ENCODE measurements around the gene MRPL36. TPM values are rescaled to one million over a fixed set of nuclear protein-coding genes. Genes with fewer than 3 reads are reported as not detected.

The MRPL36 gene
- total and polyA plus RNA-seq, 2 donors (not counting 3 experiments of a cell fraction or from before 2014, with no cell fraction given): 70.3 to 72.7 TPM

DNA sequence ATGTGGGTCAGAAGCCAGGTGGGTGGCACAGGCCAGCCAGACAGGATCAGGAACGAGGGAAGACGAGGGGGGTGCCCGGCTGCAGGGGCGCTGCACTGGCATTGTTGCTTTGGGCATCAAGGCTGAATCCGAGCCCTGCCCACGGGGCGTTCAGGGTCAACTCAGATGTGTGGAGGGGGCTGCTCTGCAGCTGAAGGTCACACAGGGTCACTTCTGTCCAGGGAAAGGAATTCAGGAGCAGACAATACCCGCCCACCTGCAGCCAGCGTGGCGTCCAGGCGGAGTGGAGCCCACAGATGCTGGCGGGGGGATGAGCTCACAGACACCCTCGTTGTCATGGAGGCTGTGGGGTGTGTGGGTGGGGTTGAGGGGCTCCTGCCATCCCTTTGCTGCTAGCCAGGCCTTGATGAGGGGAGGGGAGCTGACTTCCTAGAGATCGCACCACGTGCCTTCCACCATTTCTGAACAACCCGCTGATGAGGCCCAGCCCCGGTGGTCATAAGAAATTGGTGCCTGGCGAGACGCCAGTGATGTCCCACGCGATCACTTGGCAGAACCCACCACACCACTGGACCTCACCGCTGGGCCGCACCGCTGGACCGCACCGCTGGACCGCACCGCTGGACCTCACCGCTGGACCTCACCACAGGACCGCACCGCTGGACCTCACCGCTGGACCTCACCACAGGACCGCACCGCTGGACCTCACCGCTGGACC is 31.2 kb downstream of the MRPL36 start:
- TF ChIP-seq JUN (IDR thresholded peaks at IDR 0.05; ENCODE audit: borderline replicate concordance, insufficient read depth, insufficient read length, low read depth) (no peak), GATA2 (IDR thresholded peaks at IDR 0.05; ENCODE audit: insufficient read depth, insufficient read length, low read depth, low read length) (no peak), EZH2 (IDR thresholded peaks at IDR 0.05; ENCODE audit: borderline replicate concordance, low read depth, low read length, severe bottlenecking) (no peak), MAX (IDR thresholded peaks at IDR 0.05; ENCODE audit: insufficient read depth, insufficient read length) (no peak), POLR2AphosphoS5 (IDR thresholded peaks at IDR 0.05; ENCODE audit: insufficient read depth, low read depth, low read length) (no peak), MYC (IDR thresholded peaks at IDR 0.05; ENCODE audit: low read depth, low read length) (no peak), POLR2A (IDR thresholded peaks at IDR 0.05; ENCODE audit: low read depth, low read length) (no peak), FOS (IDR thresholded peaks at IDR 0.05; ENCODE audit: borderline replicate concordance, insufficient read depth, low read length) (no peak)
- TF ChIP-seq, protein P1, sequence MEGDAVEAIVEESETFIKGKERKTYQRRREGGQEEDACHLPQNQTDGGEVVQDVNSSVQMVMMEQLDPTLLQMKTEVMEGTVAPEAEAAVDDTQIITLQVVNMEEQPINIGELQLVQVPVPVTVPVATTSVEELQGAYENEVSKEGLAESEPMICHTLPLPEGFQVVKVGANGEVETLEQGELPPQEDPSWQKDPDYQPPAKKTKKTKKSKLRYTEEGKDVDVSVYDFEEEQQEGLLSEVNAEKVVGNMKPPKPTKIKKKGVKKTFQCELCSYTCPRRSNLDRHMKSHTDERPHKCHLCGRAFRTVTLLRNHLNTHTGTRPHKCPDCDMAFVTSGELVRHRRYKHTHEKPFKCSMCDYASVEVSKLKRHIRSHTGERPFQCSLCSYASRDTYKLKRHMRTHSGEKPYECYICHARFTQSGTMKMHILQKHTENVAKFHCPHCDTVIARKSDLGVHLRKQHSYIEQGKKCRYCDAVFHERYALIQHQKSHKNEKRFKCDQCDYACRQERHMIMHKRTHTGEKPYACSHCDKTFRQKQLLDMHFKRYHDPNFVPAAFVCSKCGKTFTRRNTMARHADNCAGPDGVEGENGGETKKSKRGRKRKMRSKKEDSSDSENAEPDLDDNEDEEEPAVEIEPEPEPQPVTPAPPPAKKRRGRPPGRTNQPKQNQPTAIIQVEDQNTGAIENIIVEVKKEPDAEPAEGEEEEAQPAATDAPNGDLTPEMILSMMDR (IDR thresholded peaks at IDR 0.05; ENCODE audit: extremely low read depth in 1 of 2, insufficient read depth in 1 of 2, low read depth in 1 of 2, low read length in 2 of 2): no peak
- intact Hi-C loops (cut with micrococcal nuclease): no loop called here
- H2AFZ ChIP-seq (ENCODE audit: low read depth, low read length): no peak overlapping the region

More for the DNA sequence above, 31.2 kb downstream of the MRPL36 start:
- dilution Hi-C loops (cut with MboI; ENCODE audit: extremely low pct_ligation_motif_present, low sequenced_read_pairs): no loop called here
- no TSS peak for BruUV-seq (replicated peaks)
- no peak overlapping the region for H3K4me3 ChIP-seq (replicated peaks in 1 of 3; ENCODE audit: insufficient read depth in 1 of 3, low read depth in 1 of 3, low read length in 3 of 3)
- no peak for FAIRE-seq
- ChIA-PET POLR2A (no interaction called here), CTCF (no interaction called here)
- H3K9ac ChIP-seq (replicated peaks; ENCODE audit: extremely low read depth, insufficient read depth, low read length): no peak overlapping the region
- no peak overlapping the region for H3K4me2 ChIP-seq (ENCODE audit: insufficient read depth, low read length)
- H3K27me3 ChIP-seq (ENCODE audit: control insufficient read depth in 2 of 2, insufficient read depth in 2 of 2, low read length in 2 of 2): no peaks in the 10 kb centered on the region
- no peak for DNase-seq (ENCODE audit: low read depth, low spot score)
- no peaks in the 10 kb centered on the region for H3K9me1 ChIP-seq (replicated peaks; ENCODE audit: control insufficient read depth, extremely low read depth, insufficient read depth, low read length)
- no peaks in the 10 kb centered on the region for H3K36me3 ChIP-seq (ENCODE audit: control insufficient read depth in 2 of 2, extremely low read depth in 1 of 2, insufficient read depth in 2 of 2, low read length in 2 of 2)
- no peaks in the 10 kb centered on the region for H3K9me3 ChIP-seq (replicated peaks; ENCODE audit: control insufficient read depth, insufficient read depth, low read length)
- no peak overlapping the region for H3K27ac ChIP-seq (ENCODE audit: insufficient read depth, low read depth, low read length)
- no peaks in the 10 kb centered on the region for H4K20me1 ChIP-seq (replicated peaks; ENCODE audit: control insufficient read depth, extremely low read depth, insufficient read depth, low read length)
- no peaks in the 10 kb centered on the region for H3K79me2 ChIP-seq (ENCODE audit: control insufficient read depth, insufficient read depth, low read length)
- H3K4me1 ChIP-seq (ENCODE audit: control insufficient read depth, extremely low read depth, insufficient read depth, low read length): no peaks in the 10 kb centered on the region

Measured in endothelial cell of umbilical vein (primary cell).